HG03060 (cell line): ENCODE measurements around the gene RGPD6.
"Not testable (repeated sequence)": the region's sequence is repeated elsewhere in the genome, so short reads cannot be mapped to it uniquely, and the experiment has no call there.

Experiments
- ATAC-seq: cut with Tn5 transposase; IDR thresholded peaks from one replicate; pipeline ENCODE4 v1.9.1; 2021; ENCODE audit warnings: low read depth, moderate number of reproducible peaks; ENCODE audit not compliant: unreplicated experiment

RGPD6 gene

DNA sequence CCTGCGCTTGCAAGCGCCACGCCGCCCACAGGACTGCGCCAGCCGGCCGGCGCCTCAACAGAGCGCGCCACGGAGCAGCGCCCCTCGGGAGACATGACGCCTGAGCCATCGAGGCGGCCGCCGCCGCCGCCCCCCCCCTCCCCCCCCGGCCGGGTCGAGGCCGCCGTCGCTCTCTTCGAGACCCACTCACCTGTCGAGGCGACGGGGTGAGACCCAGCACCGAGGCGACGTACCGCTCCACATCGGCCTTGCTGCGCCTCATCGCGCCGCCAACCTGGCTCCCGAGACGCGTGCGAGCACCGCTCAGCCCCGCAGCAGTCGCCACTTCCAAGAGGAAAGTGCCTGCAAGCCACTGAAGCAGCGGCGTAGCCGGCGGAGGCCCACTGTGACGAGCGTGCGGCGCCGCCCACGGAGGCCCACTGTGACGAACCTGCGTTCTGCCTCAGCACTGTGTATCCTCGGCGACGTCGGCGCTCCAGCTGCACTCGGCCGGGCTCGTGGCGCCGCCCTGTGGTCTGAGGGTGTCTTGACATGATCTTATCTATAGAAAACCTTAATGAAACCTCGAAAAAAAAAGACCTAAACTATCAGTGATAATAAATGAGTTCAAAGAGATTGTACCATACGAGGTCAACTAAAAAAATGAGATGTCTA lies at the start of gene RGPD6:
Gene RGPD6 (minus strand): TSS at position 460 of the 654 bp plus-strand sequence. CDS start 198 bp downstream, at position 262.
- ATAC-seq = peak; percentile 94

DNA sequence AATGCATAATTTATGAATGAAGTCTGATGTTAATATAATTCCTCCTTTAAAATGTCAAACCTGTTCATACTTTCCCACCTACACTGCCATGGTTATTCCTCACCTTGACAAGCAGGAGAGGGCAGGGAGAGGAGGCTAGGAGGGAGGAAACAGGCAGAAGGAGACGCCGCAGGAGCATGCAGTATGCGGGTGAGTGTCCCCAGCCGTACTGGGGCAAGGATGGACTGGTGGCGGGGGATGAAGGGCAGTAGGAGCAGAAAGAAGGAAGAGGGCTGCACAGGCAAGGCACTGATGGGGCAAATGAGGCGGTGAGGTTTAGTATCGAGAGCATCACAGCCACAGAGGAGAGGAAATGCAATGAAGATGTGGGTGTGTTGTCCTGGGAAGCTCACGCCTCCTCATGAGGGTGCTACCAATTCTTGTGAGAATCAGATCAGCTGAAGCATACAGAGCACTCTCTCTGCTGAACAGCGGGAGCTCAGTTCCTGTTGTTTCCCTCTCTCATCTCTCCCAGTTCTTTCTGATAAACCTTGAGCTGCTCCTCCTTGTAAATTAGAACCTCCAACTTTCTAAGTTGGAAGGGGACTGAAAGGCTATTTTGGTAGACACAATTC lies 42.4 kb upstream of the RGPD6 start:
- not testable (repeated sequence) for ATAC-seq

DNA sequence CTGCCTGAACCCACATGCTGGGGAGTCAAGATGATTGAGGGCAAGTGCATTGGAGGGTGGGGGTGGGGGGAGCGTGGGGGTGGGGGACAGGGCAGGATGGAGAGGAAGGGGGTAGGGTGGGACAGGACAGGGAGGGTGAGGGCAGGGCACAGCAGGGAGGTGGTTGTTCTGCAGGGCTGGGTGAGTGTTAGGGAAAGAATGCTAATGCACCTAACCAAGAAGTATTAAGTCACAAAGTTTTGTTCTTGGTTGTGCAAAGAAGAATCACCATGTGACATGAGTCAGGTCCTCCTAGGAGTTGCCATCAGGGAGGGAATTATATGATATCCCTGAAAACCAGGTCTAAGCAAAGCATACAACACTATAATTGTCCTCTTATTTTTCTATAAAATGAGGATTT lies 36.9 kb upstream of the RGPD6 start:
- ATAC-seq = not testable (repeated sequence)

DNA sequence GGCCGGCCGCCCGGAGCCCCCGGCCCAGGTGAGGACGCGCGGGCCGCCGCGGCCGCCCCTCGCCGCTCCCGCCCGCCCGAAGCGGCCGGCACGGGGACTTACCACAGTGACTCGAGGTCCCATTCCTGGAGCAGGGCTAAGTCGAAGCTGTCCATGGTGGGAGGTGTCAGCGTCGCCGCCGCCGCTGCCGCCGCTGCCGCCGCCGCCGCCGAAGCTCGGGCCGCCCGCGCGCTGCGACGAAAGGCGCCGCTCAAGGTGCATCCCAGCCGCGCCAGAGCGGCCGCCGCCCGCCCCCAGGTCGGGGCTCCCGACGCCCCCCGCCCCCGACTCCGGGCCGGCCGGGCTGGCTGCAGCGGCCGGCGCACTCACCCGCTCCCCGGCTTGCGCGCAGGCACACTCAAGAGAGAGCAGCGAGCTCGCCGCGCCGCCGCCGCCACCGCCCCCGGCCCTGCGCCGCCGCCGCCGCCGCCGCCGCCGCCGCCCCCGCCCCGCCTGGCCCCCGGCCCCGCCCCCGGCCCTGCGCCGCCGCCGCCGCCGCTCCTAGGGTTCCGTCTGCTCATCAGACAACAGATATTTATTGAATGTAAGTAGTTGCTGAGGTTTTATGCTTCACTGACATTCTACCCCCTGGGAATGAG lies 33.7 kb upstream of the RGPD6 start:
- not testable (repeated sequence) for ATAC-seq

DNA sequence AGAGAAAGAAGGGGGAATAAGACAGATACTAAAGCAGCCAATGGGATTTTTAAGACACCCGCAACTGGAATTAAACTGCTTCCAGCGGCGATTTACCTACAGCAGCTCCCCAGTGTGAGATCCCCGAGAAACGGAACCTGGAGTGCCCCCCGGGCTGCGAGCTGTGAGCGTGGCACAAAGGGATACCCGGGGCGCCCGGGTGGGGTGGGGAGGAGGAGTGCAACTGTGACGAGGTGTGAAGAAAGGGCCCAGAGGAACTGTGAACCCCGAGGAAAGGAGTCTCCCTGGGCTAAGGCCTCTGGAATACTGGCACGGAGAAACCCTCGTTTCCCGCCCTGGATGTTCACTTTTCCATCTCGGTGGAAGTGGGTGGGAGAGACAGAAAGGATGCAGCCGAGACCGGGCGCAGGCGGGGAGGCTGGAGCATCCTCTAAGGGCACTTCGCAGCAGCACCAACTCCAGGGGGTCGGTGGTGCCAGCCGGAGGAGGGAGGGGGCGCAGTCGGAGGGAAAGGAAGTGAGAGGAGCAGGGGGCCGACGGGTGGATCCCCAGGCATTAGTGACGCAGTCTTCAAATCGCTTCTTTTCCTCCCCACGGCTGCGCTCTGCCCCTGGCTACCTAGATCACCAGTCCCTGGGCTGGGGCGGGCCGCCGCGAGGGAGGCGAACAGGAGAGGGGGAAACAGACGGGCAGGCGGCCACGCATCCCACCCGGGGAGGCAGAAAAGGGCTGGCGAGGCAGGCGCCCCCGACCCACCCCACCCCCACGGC lies 33.0 kb upstream of the RGPD6 start:
- ATAC-seq = not testable (repeated sequence)

DNA sequence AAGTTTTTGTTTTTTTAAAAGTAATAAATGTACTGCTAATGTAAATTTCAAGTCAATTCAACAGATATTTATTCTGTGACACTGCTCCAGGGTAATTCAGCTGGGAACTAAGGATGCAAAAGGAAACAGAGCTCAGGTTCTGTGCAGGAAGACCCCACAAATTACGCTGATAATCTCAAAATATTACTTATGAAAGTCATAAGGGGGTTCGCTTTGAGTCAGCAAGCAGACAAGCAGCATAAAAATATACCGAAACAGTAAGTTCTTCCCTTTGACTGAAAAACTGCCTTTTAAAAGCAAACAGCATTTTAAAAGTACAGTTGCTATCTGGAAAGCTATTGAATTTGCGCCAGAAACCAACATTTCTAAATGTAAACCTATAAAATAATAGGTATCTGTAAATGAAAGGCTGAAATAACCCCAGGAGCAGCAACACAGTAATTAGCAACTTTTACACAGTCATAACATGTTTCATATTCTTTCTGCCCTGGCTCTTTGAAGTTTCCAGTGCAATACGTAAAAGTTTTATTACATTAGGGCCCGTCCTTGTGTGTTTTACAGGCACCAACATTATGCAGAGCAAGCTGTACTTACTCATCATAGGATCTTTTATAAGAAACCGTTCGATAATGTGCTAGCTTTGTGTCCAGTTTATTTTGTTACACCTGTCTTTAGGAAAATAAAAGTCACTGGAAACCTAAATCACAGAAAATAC lies 31.9 kb upstream of the RGPD6 start:
- ATAC-seq = not testable (repeated sequence)

DNA sequence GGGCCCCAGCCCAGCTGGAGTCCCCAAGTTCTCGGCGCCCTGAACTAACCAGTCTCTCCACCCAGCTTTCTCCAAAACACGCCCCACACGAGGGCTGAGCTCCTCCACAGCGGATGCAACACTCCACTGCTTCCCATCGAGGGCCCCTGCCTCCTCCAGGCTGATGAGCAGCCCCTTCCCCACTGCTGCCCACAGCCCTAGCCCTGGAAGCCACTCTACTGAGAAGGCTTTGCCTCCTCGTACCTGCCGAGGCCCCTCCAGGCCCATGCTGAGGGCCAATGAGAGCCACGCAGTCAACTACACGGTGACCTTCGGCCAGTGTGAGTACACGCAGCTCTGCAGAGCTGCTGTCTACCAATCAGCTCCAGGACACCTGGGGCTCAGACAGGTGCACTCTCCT lies 28.0 kb upstream of the RGPD6 start:
- ATAC-seq = not testable (repeated sequence)

DNA sequence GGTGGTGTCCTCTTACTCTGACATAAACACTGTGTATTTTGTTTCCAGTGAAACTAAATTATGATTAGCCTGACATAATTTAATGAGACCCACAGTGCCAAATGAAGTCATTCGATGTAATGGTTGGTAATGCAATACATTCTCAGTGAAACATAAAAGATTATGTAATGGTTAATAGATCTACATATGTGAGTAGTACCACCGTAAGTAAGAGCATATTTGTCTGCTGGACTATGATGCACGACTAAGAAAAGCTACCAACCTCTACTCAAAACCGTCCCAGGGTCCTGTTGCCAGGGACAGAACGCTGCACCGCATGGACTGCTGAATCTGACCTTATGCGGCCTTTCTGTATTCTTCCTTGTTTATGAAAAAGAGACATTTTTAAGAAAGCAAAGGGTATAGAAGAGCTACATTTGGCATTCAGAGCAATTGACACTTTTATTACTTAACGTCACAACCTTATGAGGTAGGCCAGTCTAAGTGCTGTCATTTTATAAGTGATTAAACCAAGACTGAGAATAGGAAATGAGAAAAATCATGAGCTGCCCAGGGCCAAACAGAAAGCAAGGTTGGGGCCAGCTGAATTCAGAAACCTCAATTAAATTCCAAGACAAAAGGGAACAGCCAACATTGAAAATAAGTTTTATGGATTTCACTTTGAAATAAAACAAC lies 27.0 kb upstream of the RGPD6 start:
- ATAC-seq = not testable (repeated sequence)

DNA sequence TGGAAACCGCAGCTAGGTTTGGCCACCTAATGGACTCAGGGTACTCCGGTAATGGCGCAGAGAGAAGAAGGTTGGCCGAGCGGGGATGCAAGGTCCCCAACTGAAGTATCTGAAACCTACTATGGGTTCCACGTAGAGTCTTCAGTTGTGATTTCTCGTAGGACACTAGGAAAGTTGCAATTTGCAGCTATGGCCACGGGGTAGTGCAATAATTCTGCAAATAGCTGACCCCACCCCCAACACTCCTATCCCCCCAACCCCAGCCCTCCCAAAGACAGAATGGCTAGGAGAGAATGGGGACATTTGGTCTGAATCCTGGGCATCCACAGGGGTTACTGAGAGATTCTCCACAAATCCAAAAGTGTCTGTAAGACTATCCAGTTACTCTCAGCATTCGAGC lies 25.1 kb upstream of the RGPD6 start:
- not testable (repeated sequence) for ATAC-seq

DNA sequence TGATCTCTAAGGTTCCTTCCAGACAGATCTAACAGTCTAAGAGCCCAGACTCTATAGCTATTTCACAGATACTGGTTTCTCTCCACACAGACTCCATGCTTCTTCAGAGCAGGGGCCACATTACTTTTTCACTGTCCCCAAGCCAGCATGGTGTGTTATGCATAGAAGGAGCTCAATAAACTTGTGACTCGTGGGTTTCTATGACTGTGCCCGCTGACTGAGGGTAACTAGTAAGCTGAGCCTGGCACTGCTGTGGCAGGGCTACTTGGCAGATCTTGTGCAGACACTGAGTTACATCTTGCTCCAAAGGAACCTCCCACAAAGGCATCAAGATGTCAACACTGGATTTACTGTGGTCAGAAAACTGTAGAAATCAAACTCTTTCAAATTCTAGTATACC lies 15.0 kb upstream of the RGPD6 start:
- ATAC-seq = not testable (repeated sequence)

DNA sequence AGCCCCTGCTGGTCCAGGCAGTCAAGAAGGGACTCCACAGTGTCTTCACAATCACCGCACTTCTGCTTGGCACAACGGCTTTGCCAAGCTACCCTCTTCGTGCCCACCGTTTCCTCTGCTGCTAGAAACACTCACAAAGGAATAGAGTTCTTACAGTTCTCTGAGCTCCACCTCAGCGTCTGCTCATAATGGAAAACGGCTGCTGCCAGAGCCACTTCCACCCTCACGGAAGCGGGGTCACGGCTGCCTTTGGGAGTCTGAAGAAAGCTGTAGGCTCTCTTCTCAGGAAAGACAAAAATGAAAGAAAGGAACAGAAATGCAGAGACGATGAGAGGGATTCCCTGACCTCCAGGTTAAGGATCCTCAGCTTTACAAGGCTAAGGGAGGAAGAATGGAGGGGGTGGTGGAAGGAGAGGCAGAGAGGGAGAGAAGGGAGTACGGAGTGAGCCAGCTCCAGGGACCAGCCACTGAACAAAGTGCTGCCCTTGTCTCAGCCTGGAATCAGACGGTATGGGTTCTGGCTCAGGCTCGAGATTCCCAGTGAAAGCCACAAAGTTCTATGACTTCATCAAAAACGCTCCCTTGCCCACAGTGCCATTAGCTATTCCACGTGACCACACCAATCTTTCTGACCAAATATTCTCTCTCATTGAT lies 12.8 kb upstream of the RGPD6 start:
- not testable (repeated sequence) for ATAC-seq

DNA sequence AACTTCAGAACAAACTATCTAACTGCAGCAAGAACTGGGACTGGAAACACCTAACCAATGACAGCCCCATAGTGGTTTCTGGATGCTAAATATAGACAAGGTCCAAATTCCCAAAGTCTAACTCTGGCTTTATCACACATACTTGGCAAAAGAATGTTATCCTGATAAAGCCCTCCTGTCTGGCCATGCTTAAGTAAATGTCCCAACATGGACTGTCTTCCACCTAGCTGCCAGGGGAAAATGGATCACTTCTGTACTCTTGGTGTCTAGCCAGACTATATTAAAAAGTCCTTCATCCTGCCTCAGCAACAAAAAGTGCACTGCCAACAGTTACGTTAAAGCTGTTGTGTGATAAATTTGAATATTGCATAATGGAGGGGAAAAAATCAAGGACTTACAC lies 11.5 kb upstream of the RGPD6 start:
- ATAC-seq = not testable (repeated sequence)

DNA sequence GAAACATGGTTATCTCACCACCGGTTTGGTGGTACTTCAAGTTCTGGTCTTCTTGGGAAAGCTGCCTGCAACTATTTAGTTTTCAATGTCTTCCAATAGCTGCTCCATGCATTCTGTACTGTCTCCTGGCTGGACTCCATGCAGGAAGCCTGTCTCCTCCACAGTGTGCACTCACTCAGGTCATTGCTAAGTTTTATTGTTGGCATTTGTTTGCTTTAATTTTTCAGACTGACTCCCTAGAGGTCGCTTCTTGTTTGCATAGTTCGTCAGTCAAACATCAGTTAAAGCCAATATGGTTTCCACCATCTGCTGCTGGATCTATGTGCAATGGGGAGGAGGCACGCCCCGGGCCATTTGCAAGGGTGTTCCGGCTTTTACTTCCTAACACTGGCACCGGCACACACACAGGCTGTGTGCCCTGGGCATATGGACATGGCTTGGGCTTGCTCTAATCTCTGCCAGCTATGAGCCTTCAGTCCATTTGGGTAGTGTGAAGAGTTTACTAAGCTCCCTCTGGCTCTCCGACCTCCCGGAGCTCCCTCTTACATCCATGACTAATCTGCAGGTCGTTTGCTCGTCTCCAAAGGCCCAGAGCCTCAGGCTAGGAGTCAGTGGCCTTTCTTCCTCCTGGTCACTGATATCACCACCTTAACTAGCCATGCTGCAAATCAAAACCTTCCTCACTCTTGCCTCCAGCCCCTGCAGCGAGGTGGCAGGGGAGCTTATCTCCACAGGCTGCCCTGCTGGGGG lies 2.4 kb upstream of the RGPD6 start:
- not testable (repeated sequence) for ATAC-seq

DNA sequence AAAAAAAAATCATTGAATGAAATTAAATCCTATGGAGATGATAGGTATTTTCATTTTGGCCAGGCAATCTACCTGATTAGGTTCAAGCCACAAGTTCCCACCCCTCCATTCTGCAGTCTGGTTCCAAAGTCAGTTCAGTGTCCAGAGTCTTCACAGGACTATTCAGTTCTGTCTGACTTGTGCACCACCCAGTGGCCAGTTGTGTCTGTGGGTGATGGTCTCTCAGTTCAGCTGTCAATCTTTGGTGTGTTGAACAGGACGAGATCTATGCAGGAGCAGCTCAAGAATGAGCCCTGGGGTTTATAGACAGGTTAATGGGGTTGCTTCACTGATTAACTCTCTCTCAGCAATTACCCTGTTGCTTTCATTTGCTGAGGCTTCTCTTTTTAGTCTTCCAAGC lies 1.4 kb upstream of the RGPD6 start:
- ATAC-seq = not testable (repeated sequence)

DNA sequence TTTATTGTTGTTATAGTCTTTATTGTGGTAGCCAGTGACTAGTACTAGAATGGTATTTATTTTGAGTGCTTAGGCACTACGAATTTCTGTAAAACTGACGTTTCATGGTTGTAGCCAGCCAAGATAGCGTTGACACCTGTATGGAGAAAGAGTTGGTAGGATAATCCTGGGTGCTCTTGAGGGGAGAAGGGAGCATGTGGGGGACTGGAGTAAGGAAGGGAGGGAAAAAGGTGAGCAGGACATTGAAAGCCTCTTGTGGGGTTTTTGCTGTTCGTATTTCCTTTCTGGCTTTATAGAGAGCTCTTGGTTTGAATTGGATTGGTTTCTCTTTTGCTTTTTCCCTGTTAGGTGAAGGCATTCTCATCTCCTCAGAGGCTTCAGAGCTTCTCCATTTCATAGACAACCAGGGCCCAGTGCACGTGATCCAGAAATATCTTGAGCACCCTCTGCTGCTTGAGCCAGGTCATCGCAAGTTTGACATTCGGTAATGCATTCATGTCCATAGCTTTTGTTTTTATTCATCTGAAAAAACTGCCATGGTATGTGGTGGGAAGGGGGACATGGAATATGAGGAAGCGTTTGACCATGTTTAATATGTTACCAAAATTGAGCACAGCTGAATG lies 77.2 kb downstream of the RGPD6 start:
- ATAC-seq = not testable (repeated sequence)

DNA sequence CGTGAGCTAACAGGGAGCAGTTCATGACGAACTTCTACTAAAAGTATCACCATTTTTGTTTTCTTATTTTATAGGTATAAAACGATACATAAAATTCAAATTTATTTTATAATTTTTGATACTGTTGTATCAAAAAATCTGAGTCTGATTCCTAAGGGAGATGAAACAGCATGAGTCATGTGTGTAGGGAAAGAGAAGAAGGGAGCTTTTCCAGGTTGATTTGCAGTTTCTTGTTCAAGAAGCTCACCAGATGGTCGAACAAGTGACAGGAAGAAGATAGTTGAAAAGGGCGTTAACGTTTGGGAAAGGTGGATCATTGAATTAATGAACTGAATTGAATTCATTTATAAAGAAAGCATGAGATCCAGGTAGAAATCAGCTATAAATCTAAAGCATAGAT lies 81.0 kb downstream of the RGPD6 start:
- not testable (repeated sequence) for ATAC-seq

DNA sequence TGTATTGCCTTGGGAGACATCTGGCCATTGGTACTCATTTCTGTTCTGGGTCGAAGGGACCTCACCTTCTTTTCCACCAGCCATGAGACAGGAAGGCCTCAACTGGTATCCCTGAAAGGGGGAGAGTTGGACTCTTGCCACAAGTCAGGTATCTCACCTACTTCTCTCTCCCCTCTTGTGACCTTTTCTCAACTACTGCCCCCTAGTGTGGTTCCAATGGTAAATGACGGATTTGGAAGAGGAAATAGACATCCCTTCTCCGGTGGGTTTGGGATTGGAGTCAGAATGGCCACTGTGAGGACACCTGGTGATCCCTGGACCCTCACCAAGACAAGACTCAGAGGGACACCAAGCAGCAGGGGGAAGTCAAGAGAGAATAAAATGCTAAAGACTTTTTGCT lies 82.5 kb downstream of the RGPD6 start:
- ATAC-seq = not testable (repeated sequence)

DNA sequence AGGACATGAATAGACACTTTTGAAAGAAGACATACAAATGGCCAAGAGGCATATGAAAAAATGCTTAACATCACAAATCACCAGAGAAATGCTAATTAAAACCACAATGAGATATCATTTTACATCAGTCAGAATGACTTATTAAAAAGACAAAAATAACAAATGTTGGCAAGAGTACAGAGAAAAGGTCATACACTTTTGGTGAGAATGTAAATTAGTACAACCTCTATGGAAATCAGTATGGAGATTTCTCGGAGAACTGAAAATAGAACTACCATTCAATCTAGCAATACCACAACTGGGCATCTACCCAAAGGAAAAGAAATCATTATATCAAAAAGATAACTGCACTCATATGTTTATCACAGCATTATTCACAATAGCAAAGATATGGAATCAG lies 88.0 kb downstream of the RGPD6 start:
- not testable (repeated sequence) for ATAC-seq
